ENCODE data around the gene RBBP8NL.

RBBP8NL gene

DNA sequence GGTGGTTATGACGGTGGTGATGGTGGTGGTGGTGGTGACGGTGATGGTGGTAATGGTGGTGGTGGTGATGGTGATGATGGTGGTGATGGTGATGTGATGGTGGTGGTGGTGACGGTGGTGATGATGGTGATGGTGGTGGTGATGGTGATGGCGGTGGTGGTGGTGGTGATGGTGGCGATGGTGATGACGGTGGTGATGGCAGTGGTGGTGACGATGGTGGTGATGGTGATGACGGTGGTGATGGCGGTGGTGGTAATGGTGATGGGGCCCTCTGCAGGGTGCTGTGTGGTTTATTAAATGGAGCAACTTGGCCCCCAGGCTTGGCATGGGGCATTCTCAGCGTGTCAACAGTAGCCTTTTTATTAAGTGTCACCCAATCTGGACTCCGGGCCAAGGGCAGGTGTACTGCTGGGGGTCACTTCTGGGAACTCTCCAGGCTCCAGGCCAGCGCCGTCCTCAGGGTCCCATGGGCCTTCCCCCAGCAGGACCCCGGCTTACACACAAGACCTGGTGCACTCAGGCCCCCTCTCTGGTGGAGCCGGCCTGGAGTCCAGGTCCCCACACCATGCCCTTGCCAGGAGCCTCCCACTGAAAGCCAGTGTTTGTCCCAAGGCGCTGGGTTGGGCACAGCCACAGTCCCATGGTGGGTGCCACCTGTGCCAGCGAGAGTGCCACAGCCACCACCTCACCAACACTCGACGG, 29.1 kb downstream of the RBBP8NL start:
- no peaks in the 10 kb centered on the region for H4K20me1 ChIP-seq (ENCODE audit: insufficient read depth, low read length)
- H3K27me3 ChIP-seq (replicated peaks; ENCODE audit: insufficient read depth, low read length), result no peaks in the 10 kb centered on the region
- no peak overlapping the region for H3K27ac ChIP-seq (ENCODE audit: low read length)
- H3K4me3 ChIP-seq (ENCODE audit: low read length), result no peak overlapping the region
- no peak overlapping the region for H3K9ac ChIP-seq (ENCODE audit: low read length)
- no peaks in the 10 kb centered on the region for H3K36me3 ChIP-seq (replicated peaks; ENCODE audit: insufficient read depth, low read length)
- H3F3A ChIP-seq (ENCODE audit: insufficient read depth, low read length), result no peaks in the 10 kb centered on the region
- no peaks in the 10 kb centered on the region for H3K4me1 ChIP-seq (ENCODE audit: low read length)
- no peak for DNase-seq
- no peaks in the 10 kb centered on the region for H3K9me2 ChIP-seq (replicated peaks; ENCODE audit: insufficient read depth, low read length)
- H2AFZ ChIP-seq (ENCODE audit: low read length), result no peak overlapping the region
- no peak overlapping the region for H3K4me2 ChIP-seq (ENCODE audit: low read depth, low read length)
- H3K9me3 ChIP-seq (replicated peaks; ENCODE audit: insufficient read depth, low read length), result no peaks in the 10 kb centered on the region
- H3K79me2 ChIP-seq (ENCODE audit: low read length), result no peaks in the 10 kb centered on the region
- TF ChIP-seq EZH2phosphoT487 (IDR thresholded peaks at IDR 0.05; ENCODE audit: low read length) (no peak), CTCF (IDR thresholded peaks at IDR 0.05; ENCODE audit: low read length) (no peak), EZH2 (optimal IDR thresholded peaks at IDR 0.05; ENCODE audit: low read depth, low read length) (no peak)

DNA sequence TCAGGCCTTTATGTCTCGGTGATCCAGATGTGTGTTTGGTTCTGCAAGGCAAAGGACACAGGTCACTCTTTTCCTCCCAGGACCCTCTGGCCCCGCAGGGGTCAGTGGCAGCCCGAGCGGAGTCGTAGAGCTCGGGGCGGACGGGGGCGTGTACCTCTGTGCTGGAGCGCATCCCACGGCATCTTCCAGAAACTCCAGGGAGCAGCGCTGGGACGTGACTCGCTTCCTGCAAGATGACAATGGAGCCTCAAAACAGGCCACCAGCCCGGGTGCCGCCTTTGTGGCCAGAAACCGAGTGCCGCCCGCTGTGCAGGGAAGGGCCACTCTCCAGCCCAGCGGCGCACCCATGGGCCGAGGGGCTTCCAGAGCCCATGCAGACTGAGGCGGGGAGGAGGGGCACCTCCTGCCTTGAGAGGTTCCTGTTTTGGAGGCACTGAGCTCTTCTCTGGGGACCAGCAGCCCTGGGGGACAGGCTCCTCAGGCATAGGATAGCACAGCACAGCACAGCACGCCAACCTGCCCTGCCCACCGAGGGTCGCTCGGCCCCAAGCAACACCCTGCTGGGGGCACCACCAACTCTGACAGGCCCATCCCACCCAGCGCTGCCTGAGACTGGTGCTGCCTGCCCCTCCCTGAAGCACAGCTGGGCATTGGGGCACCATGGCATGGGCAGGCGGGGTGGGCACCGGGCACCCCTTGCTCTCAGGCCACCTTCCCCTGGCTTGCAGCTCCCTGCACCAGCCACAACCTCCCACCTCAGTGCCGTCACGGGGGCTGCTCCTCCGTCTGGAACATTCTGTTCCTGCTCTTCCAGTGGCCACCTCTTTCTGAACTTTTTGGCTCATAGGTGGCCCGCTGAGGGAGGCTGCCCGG, 30.7 kb downstream of the RBBP8NL start:
- Histone ChIP-seq H3K9ac (ENCODE audit: low read length) (no peak overlapping the region), H3K27me3 (replicated peaks; ENCODE audit: insufficient read depth, low read length) (no peaks in the 10 kb centered on the region), H3K36me3 (replicated peaks; ENCODE audit: insufficient read depth, low read length) (no peaks in the 10 kb centered on the region), H4K20me1 (ENCODE audit: insufficient read depth, low read length) (no peaks in the 10 kb centered on the region), H3K27ac (ENCODE audit: low read length) (no peak overlapping the region), H3K4me3 (ENCODE audit: low read length) (no peak overlapping the region), H3K9me3 (replicated peaks; ENCODE audit: insufficient read depth, low read length) (no peaks in the 10 kb centered on the region), H3K79me2 (ENCODE audit: low read length) (no peaks in the 10 kb centered on the region), H3F3A (ENCODE audit: insufficient read depth, low read length) (no peaks in the 10 kb centered on the region), H2AFZ (ENCODE audit: low read length) (no peak overlapping the region), H3K4me2 (ENCODE audit: low read depth, low read length) (no peak overlapping the region), H3K4me1 (ENCODE audit: low read length) (no peaks in the 10 kb centered on the region), H3K9me2 (replicated peaks; ENCODE audit: insufficient read depth, low read length) (no peaks in the 10 kb centered on the region)
- DNase-seq, result no peak
- no peak for TF ChIP-seq CTCF (IDR thresholded peaks at IDR 0.05; ENCODE audit: low read length)
- TF ChIP-seq EZH2 (optimal IDR thresholded peaks at IDR 0.05; ENCODE audit: low read depth, low read length), result no peak
- no peak for TF ChIP-seq EZH2phosphoT487 (IDR thresholded peaks at IDR 0.05; ENCODE audit: low read length)

DNA sequence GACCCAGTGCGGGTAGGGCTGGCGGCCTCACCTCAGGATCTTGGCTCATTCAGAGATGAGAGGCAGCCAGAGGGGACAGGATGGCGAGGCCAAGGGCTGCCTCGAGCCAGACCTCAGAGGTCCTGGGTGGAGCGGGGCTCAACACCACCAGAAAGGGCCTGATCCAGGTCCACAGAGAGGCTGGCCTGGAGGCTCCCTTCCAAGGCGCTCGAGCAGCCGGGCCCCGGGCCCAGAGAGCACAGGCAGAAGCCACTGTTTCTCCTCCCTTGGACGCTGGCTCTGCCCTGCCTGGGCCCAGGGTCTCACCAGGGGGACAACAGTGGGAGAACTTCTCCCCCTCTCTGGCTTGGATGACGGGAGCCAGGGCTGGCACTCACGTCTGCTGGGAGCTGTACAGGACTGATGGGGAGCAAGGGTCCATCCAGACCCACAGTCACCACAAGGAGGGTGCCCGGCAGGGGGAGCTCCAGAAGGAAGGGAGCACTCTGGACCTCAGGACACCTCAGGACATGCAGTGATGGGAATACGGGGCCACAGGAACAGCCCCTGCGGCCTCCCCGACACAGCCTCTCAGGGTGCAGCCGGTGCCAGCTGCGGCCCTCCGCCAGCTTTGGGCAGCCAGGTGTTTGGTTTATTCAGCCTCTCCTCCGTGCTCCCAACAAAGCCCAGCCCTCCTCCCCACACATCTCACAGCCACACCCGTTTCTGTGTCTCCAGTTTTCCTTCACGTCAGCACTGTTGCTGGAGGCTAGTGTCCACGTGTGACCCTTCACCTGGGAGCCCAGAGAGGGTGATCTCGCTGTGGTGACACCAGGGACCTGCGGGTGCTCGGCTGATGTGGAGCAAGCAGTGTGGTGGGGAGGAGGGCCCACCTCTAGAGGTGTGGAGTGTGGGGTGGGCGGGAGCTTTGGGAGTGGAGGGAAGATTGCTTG, 31.8 kb downstream of the RBBP8NL start:
- no peaks in the 10 kb centered on the region for H3K36me3 ChIP-seq (replicated peaks; ENCODE audit: insufficient read depth, low read length)
- H3K4me3 ChIP-seq (ENCODE audit: low read length), result no peak overlapping the region
- H3K9me2 ChIP-seq (replicated peaks; ENCODE audit: insufficient read depth, low read length), result no peaks in the 10 kb centered on the region
- no peak for DNase-seq
- H3K79me2 ChIP-seq (ENCODE audit: low read length), result no peaks in the 10 kb centered on the region
- no peak overlapping the region for H2AFZ ChIP-seq (ENCODE audit: low read length)
- H3F3A ChIP-seq (ENCODE audit: insufficient read depth, low read length), result no peaks in the 10 kb centered on the region
- no peaks in the 10 kb centered on the region for H4K20me1 ChIP-seq (ENCODE audit: insufficient read depth, low read length)
- TF ChIP-seq CTCF (IDR thresholded peaks at IDR 0.05; ENCODE audit: low read length), result no peak
- no peak overlapping the region for H3K4me2 ChIP-seq (ENCODE audit: low read depth, low read length)
- no peaks in the 10 kb centered on the region for H3K4me1 ChIP-seq (ENCODE audit: low read length)
- no peak overlapping the region for H3K27ac ChIP-seq (ENCODE audit: low read length)
- no peaks in the 10 kb centered on the region for H3K27me3 ChIP-seq (replicated peaks; ENCODE audit: insufficient read depth, low read length)
- H3K9me3 ChIP-seq (replicated peaks; ENCODE audit: insufficient read depth, low read length), result no peaks in the 10 kb centered on the region
- no peak overlapping the region for H3K9ac ChIP-seq (ENCODE audit: low read length)
